Middle frontal gyrus (tissue), 1 donor: ENCODE measurements around the gene TP63.

ENCODE experiments used
- DNase-seq: peaks from one replicate; pipeline ENCODE4 v3.0.0-alpha.2; 2015; ENCODE audit warnings: low spot score; ENCODE audit errors: extremely low spot score

Gene TP63

DNA sequence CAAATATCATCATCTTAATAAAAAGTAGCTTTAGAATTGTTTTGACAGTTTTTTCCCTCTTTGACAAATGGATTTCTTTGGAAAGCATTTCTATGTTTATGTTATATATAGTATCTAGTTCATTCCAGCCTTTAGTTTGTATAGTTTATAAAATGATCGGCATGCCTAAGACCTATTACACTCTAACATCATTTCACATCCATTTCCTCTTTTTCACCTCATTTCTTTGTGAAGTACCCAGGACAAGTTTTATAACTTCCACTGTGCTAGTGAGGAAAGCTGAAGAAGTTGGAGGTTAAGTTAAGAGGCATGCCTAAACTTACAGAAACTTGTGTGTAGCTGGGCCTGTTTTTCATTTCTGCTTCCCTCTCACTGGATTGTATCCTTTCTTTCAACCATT lies 178.4 kb downstream of the TP63 start:
- no peak for DNase-seq

GRCh38 chr3:189812806-189813465 lies 181.7 kb downstream of the TP63 start:
- no peak for DNase-seq

DNA sequence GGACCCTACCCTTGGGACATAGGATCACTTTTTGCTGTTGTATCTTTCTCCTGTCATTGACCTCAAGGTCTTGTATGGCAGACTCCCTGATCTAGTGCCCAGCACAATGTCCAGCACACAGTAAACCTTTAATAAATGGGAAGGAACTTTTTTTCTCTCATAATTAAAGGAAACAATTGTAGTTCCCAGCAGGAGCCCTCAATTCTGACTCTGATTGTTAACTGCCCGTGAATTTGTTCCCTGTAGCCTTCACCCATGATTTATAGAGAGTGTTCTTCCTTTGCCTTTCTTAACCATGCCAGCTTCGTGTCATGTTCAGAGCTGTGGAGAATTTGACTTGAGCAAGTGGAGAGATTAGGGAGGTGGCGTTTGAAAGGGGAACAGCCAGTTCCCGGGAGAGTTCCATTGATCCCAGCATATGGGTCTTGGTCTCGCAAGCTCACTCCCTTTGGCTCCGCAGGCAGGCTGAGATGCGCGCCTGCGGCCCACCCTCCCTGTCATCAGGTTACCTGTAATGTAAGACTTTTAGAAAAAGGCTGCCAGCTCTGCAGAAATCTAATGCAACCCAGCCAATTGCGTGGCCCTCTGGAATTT lies 182.6 kb downstream of the TP63 start:
- no peak for DNase-seq

DNA sequence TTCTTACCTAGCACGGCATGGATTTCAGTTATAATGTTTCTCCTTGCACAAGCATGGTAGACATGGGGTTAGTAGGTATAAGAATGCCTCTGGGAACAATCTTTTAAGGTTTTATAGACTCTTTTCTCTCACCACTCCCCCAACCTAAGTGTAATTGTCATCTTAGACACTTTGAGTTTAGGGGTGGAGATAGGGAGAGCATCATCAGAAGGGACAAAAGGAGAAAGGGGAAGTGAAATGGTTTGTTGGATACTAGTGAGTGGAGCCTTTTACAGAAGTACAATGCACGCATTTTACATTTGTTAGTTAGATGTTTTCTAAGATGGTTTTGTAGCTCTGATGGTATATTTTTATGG lies 189.2 kb downstream of the TP63 start:
- no peak for DNase-seq

GRCh38 chr3:189821262-189821661 lies 190.1 kb downstream of the TP63 start:
- DNase-seq, result no peak

- no peak for DNase-seq
These were observed 191.5 kb downstream of the TP63 start for GRCh38 chr3:189822726-189823125.

- DNase-seq, result no peak
These were observed 193.6 kb downstream of the TP63 start for GRCh38 chr3:189824629-189825312.

GRCh38 chr3:189826566-189826965 lies 195.4 kb downstream of the TP63 start:
- no peak for DNase-seq

DNA sequence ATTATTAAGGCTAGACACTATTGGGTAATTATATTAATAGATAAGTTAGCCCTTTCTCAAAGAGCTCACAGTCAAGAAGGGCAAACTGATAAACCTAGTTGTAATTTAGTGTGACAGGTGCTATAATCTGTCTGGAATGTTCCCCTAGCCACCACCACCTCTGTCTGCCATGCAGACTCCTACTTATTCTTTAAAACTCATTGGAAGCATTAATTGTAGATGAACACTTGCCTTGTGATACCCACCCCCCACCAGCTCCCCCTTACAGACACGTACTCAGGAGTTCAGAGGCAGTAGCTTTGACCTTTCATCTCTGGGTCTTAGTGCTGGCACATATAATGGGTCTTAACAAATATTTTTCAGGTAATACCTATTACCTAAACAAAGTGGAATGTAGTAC lies 195.9 kb downstream of the TP63 start:
- no peak for DNase-seq

GRCh38 chr3:189830401-189830800 lies 199.2 kb downstream of the TP63 start:
- DNase-seq, result no peak

DNA sequence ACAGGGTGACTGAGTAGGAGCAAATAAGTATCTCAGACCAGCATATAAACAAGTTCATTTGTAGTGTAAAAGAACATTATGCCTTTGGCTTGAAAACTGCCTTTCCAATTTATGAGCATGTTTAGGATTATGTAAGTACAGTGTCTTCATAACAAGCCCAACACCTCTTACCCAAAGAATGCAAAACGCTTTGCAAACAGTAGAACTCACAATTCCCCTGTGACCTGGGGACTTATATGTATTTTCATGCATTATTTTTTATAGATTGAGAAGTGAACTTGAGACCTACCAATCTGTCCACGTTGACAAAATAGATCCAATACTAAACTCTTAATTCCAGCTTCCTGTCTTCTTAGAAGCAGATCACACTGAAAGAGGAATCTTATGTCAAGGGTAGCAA lies 202.1 kb downstream of the TP63 start:
- DNase-seq, result no peak

GRCh38 chr3:189833996-189834395 lies 202.8 kb downstream of the TP63 start:
- DNase-seq, result no peak

DNA sequence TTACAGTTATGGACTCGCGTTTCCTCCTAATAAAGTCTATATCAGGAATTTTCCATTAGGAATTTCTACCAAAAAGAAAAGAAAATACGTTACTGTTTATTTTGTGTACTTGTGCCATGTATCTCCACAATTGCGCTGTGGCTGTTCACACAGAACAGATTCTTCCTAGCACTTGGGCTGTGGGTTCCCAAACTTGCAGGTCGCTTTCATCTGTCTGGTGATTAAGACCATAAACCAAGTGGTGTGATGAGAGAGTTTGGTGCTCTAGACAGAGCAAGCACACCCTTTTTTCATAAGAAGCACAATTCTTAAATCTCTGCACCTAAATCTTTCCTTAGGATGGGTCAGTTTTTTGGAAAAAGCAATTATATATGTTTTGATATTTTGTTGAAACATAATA lies 203.3 kb downstream of the TP63 start:
- no peak for DNase-seq

DNA sequence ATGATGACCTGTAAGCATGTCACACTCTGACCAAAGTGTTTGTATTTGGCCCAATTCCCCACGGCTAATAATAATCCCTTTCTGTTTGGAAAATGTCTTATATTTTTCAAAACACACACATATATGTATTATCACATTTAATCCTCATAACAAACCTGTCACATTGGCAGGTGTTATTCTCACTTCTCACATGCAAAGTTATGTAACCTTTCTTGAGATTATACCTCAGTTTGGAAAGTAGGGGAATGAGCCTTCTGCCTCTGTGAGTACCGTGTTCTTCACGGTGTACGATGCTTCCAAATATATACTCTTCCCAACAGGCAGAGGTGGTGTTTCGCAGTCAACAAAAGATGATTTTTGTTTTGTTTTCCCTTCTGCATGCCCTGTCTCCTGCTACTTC lies 205.6 kb downstream of the TP63 start:
- DNase-seq, result no peak

DNA sequence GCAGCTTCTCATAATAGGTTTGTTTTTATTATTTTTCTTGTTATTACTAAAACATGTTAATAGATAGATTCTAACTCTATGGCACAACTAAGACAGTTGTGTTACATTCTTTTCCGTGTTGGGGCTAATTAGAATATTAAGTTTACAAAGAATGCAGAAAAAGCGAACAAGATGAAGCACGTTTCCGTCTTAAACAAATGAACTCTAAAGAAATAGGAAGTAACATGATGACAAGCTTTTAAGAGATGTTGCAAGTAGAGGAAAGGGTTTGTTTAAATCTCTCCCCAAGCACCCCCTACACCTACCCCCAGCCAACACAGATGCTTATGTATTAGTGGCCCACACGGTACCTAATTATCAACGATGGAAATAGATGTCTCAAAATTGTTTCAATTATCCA lies 207.1 kb downstream of the TP63 start:
- DNase-seq, result no peak

DNA sequence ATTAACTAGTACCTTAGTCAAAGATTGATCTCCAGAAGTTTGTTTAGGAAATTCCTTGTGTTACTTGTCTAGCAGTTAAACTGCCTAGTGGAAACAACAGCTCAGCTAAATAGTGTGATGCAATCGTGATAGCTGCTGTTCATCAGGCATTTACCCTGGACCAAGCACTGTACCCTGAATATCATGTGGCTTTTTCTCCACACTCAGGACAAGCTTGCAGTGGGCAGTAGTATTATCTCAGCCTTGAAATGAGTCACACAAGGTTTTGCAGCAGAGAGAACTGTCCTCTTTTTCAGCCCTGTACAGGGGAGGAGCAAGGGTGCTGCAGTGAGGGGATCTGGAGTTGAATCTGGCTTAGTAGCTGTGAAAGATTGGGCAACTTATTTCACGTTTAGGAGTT lies 208.4 kb downstream of the TP63 start:
- DNase-seq, result no peak

DNA sequence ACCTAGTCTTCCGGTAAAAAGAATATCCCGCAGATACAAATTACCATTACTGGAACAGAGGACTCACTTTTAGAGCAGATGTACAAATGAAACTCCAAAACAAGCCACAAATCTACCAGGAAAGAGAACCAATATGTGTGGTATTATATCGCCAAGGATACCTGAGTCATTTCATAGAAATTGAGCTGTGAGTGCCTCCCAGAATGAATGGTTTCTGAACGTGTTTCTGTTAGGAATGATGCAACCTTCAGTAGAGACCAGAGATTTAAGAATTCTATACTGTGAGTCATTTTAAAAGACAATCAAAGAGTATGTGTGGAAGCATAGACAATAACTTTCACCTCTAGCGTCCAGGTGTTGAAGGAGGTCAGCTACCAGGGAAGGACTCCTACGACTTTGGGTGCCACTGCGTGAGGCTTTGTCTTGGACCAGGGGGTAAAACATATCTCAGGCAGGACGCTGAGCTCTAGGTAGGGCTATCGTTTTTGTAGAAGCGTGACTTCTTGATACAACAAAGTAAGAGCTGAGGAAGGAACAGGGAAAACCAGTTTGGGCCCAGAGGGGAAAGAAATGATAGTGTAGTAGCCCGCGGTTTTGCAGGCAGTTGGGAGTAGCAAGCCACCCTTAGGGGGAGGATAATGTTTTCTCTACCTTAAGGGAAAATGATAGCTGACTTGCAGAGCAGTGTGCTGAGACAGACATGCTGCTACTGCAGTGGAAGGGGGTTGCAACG lies 210.4 kb downstream of the TP63 start:
- DNase-seq, result no peak

DNA sequence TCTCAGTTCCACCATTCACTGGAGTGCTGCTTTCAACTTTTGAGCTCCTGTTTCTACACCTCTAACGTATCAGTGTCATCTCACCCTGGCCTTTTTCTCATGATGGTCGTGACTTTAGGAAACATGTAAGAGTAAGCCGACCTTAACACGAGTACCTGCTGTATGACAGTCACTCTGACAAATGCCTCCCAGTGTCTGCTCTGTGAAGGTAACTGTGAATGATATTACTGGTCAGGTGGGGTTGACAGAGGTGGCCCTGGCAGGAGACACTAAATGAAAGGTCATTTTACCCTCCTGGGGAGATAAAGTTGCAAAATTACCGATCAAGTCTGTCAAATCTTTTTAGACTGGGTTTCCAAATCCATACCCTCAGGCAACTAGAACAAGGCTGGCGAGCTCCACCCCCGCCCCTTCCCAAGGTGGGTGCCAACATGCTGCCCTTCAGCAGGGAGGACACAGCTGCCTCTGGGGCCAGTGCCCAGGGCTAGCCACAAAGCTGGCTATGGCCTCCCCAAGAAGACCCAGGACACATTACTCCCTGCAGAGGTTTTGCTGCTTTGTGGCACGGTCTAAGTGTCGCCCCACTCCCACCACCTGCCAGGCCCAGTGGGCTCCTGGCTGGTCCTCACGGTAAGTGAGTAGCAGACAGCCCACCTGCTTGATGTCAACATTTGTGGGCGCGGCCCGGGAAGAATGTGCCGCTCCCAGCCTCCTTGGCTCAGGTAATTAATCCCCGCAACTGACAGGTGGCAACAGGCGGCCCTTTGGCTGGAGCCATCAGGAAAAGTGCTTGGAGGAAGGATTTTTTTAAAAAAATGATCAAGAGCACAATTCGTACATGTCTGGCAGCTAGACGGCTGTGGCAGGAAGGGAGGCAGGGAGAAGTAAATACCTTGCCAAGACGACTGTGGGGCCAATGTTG lies 211.8 kb downstream of the TP63 start:
- DNase-seq, result no peak

- DNase-seq, result no peak
These were observed 213.9 kb downstream of the TP63 start for GRCh38 chr3:189845069-189845468.

GRCh38 chr3:189848395-189849040 lies 217.3 kb downstream of the TP63 start:
- DNase-seq, result no peak

DNA sequence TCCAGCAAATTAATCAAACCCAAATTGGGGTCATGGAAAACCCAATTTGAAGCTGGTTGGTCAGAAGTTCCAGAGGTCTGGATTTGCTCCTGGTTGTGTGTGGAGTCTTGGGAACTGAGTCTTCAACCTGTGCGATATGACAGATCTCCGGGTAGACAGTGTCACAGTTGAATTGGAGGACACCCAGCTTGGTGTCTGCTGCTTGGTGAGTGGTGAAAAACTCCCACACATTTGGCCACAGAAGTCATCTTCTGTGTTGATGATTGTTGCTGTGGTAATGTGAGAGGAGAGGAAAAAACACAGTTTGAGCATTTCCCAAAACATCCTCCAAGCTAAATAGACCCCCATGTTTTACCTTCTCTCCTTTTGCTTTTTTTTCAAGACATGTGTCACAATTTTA lies 218.1 kb downstream of the TP63 start:
- no peak for DNase-seq
